Activated naive CD8-positive, alpha-beta T cell treated with anti-CD3 and anti-CD28 coated beads, Interleukin-2, amount 50 U/mL, for 16 hours (primary cell): ENCODE data around the gene CAMK1D.
"Not testable (repeated sequence)": the region's sequence is repeated elsewhere in the genome, so short reads cannot be mapped to it uniquely, and the experiment has no call there.

Experiments used
- DNase-seq: peaks from one replicate; pipeline ENCODE4 v3.0.0-alpha.2; 2020; ENCODE audit warnings: low read depth, low spot score

CAMK1D gene

DNA sequence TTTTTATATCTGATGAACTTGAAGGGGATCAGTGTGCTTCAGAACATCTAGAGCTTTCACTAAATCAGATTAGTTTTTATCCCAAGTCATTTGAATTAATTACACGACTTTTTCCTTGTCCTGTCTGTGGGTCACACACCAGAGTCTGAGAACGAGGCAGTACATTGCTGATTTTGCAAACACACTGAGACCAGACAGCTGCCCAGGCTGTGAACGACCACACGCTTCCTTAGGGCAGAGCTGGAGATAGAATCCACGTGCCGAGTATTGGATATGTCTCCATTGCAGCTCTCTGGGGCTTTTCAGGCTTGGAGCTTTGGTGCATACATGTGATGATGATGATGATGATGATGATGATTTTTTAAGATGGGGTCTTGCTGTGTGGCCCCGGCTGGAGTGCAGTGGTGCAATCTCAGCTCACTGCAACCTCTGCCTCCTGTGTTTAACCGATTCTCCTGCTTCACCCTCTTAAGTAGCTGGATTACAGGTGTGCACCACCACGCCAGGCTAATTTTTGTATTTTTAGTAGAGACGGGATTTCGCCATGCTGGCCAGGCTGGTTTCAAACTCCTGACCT is 81.1 kb downstream of the CAMK1D start:
- no peak for DNase-seq

GRCh38 chr10:12431151-12432101 is 82.1 kb downstream of the CAMK1D start:
- DNase-seq: no peak

DNA sequence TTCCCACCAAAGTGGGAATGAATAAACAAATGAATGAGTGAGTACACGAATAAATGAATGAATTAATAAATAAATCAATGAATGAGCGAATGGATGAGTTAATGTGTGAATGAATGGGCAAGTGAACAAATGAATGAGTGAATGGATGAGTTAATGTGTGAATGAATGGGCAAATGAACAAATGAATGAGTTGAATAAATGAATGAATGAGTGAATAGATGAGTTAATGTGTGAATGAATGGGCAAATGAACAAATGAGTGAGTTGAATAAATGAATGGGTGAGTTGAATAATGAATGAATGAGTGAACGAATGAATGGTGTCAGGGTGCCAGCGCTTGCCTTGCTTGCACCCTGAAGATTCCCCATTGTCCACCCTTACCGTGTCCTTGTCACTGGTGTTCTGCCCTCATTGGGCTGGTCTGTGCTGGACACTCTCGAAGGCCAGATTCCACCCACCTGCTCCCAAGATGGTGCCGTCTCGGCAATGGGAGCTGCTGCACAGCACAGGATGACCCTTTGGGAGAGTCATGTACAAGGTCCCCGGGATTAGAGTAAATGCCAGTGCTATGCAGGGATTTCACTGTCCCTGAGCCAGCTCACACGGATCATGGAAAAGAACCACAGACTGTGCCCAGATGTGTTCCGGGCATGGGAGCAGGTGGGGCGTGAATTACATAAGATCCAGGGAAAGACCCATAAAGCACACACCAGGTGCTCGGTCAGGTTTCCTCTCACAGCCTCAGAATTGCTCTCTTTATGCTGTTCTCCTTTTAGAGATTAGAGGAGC is 83.2 kb downstream of the CAMK1D start:
- DNase-seq: no peak

DNA sequence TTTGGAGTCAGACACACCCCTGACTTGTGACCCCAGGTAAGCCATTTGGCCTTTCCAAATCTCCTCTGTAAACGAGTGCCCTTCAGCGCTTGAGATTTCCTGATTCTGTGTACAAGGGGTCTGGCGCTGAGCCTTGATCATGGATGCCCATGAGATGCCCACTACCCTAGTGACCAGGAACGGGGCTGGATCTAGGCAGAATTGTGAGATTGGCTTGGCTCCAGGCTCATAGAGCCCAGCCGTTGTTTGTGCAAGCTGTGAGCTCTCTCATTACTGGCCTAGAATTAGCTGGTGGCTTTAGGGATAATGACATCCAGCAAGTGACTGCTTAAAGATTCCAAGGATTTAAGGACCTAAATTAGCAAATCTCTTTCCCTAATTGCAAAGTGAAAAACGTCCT is 84.9 kb downstream of the CAMK1D start:
- no peak for DNase-seq

DNA sequence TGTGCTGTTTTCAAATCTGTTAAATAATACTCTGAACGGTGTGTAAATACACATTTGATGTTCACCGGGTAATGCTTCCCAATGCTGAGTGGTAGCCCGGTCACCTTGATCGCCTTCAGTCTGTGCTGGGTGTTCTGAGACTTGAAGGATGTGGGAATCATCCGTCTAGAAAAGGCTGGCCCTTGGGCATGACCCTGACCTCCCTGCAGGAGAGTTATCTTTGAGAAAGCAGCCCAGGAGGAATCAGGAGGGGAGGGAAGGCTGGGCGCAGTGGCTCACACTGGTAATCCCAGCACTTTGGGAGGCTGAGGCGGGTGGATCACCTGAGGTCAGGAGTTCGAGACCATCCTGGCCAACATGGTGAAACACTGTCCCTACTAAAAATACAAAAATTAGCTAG is 85.3 kb downstream of the CAMK1D start:
- not testable (repeated sequence) for DNase-seq

GRCh38 chr10:12435348-12435747 is 86.0 kb downstream of the CAMK1D start:
- no peak for DNase-seq

- no peak for DNase-seq
Measured at GRCh38 chr10:12438919-12439692, 89.8 kb downstream of the CAMK1D start.

DNA sequence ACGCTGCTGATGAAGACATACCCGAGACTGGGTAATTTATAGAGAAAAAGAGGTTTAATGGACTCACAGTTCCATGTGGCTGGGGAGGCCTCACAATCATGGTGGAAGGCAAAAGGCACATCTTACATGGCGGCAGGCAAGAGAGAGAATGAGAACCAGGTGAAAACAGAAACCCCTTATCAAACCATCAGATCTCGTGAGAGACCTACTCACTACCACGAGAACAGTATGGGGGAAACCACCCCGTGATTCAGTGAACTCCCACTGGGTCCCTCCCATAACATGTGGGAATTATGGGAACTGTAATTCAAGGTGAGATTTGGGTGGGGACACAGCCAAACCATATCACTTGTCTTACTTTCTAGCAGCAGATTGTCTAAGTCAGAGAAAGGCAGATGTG is 90.4 kb downstream of the CAMK1D start:
- not testable (repeated sequence) for DNase-seq

DNA sequence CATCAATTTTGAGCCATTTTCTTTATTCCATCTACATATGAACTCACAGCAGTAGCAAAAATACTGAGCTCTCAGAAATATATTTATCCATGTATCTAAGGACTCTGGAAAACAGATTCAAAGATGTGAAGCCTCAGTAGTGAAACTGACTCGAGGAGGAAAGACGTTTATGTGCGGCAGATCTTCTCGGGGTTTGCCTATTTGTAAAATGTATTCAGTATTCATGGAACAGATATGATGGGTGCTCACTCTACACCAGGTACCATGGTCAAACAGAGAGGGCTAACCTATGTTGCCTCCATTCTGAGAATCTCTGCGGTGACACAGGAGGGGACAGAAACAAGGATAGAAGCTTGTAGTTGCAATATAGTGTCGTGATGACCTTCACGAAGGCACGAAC is 93.7 kb downstream of the CAMK1D start:
- DNase-seq: no peak

DNA sequence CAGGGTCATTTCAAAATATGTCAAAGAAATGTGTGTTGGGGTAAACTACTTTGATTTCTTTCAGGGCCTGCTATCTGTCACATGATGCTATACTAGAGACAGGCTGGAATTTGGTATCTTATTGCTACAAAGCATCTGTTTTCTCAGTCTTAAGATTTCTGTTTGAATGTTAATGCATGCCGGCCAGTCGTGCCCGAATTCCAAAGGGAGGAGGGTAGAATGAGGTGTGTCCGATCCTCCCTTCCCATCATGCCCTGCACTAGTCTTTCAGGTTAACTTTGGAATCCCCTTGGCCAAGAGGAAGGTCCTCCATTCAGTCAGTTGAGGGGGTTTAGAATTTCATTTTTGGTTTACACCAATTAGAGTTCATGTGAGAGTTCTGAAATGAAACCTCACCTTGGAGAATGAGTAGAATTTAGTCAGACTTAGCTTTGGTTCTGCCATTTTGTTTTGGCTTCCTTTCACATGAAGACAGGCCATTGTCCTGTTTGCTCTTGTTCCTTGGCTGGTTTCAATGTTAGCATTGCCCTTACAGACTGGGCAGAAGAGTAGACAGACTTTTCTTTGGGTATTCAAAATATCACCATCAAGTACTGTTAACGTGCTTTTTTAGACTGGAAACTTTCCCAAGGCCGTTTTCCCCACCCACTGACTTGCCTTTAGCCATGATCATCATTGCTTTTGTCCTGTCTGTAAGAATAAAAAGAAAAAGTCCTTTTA is 95.8 kb downstream of the CAMK1D start:
- no peak for DNase-seq

- DNase-seq: no peak
Measured at GRCh38 chr10:12445701-12446334, 96.5 kb downstream of the CAMK1D start.

GRCh38 chr10:12448340-12448728 is 99.0 kb downstream of the CAMK1D start:
- no peak for DNase-seq

GRCh38 chr10:12448729-12449391 is 99.5 kb downstream of the CAMK1D start:
- peak; percentile 42 for DNase-seq

DNA sequence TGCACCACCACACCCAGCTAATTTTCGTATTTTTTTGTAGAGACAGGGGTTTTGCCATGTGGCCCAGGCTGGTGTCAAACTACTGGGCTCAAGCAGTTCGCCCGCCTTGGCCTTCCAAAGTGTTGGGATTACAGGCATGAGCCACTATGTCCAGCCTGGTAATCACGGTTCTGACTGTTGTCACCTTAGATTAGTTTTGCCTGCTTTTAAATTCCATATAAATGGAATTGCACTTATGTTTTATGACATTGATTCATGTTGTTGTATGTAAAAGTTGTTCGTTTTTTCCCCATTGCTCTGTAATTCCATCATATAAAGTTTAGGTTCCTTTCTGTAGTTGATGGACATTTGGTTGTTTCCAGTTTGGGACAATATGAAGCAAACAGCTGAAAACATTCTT is 106.0 kb downstream of the CAMK1D start:
- no peak for DNase-seq

DNA sequence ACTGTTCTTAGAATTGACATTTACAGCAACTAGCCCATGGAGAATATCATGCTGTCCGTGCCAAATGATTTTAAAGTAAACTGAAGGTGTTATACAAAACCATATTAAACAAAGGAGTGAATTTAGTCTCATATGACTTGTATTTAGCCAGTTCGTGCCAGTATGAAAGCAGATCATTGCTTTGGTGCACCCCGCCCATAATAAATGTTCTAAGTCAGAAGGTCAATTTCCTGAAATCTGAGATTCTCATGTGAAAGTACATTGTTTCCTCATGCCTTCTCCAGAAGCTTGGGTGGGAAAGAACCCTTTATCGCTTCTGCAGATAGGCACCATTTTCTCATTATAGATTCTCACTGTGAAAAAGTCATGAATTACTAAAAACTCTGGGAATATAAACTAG is 106.4 kb downstream of the CAMK1D start:
- DNase-seq: no peak

GRCh38 chr10:12459340-12459739 is 110.0 kb downstream of the CAMK1D start:
- no peak for DNase-seq

DNA sequence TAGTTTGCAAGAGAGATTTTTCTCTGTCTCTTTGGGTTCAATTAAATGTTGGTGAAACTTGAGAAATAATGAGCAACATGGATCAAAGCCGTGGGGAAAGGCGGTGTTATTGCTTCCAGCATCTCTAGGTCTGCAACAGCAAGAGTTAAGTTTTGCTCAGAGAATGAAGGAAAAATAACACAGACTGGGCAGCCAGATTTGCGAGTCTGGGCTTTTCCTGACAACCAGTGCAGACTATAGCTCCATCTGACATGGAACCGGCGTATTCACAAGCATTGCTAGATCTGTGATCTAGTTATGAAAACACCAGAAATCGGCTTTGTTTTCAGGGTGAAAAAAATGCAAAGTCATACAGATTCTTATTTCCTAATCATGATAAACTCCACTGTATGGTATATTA is 110.4 kb downstream of the CAMK1D start:
- DNase-seq: no peak

DNA sequence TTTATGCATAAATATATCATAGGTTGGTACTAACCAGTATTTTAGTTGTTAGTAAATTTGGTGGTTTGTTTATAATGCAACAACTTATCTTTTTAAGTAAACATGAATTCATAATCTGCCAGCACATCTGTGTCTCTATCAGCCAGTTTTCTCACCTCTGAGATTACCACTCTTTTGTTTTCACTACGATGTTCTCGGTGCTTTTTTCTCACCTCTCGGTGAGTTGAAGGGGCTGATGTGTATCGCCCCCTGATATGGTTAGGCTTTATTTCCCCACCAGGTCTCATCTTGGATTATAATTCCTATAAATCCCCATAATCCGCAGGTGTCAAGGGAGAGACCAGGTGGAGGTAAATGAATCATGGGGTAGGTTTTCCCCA is 114.1 kb downstream of the CAMK1D start:
- no peak for DNase-seq

DNA sequence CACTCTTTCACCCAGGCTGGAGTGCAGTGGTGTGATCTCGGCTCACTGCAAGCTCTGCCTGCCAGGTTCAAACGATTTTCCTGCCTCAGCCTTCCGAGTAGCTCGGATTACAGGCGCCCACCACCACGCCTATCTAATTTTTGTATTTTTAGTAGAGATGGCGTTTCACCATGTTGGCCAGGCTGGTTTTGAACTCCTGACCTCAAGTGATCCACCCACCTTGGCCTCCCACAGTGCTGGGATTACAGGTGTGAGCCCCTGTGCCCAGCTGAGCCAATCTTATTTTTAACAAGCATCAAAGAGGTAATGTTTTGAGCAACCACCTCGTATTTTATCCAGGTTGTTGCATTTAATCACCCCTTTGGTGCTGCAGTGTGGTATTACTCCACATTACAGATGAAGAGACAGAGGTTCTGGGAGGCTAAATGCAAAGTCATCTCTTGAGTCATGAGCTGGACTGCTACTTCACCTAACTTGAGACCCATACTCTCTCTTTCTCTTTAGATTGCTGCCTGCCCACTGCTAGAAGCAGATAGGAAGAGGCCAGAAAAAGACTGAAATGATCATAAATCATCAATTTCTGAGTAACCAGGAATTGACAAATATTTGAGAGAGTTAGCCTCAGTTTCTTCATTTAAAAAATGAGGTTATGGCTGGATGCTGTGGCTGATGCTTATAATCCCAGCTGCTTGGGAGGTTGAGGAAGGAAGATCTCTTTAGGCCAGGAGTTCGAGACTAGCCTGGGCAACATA is 116.2 kb downstream of the CAMK1D start:
- DNase-seq: no peak
